HG03159 (cell line): ENCODE results near the gene KCP.
"Not testable (repeated sequence)": the region's sequence is repeated elsewhere in the genome, so short reads cannot be mapped to it uniquely, and the experiment has no call there.

Experiments used
- ATAC-seq: cut with Tn5 transposase; IDR thresholded peaks from one replicate; pipeline ENCODE4 v1.9.1; 2021; ENCODE audit warnings: mild to moderate bottlenecking, moderate library complexity; ENCODE audit not compliant: unreplicated experiment

Gene KCP

GRCh38 chr7:128910569-128910945 lies at the start of gene KCP:
Gene KCP (minus strand): TSS chr7:128910709. CDS start chr7:128910676, 33 bp downstream.
- ATAC-seq: no peak

GRCh38 chr7:128959296-128959695 lies 48.8 kb upstream of the KCP start:
- ATAC-seq: no peak

- no peak for ATAC-seq
These were observed 45.5 kb upstream of the KCP start for GRCh38 chr7:128955981-128956380.

- ATAC-seq: peak; percentile 59
These were observed 44.6 kb upstream of the KCP start for GRCh38 chr7:128954830-128955802.

GRCh38 chr7:128954150-128954549 lies 43.6 kb upstream of the KCP start:
- no peak for ATAC-seq

GRCh38 chr7:128951296-128951695 lies 40.8 kb upstream of the KCP start:
- no peak for ATAC-seq

GRCh38 chr7:128948976-128949760 lies 38.7 kb upstream of the KCP start:
- no peak for ATAC-seq

GRCh38 chr7:128948312-128948973 lies 37.9 kb upstream of the KCP start:
- ATAC-seq: no peak

GRCh38 chr7:128947854-128948253 lies 37.3 kb upstream of the KCP start:
- ATAC-seq: no peak

- no peak for ATAC-seq
These were observed 36.7 kb upstream of the KCP start for GRCh38 chr7:128946936-128947830.

GRCh38 chr7:128945668-128946366 lies 35.3 kb upstream of the KCP start:
- ATAC-seq: no peak

GRCh38 chr7:128944487-128945236 lies 34.2 kb upstream of the KCP start:
- ATAC-seq: no peak

GRCh38 chr7:128943251-128943650 lies 32.7 kb upstream of the KCP start:
- ATAC-seq: not testable (repeated sequence)

GRCh38 chr7:128941946-128942526 lies 31.5 kb upstream of the KCP start:
- no peak for ATAC-seq

- no peak for ATAC-seq
These were observed 30.9 kb upstream of the KCP start for GRCh38 chr7:128941323-128941890.

- peak; percentile 65 for ATAC-seq
These were observed 30.2 kb upstream of the KCP start for GRCh38 chr7:128940494-128941322.

- ATAC-seq: peak; percentile 29
These were observed 29.4 kb upstream of the KCP start for GRCh38 chr7:128939861-128940410.
